ENCODE data around the gene TRPC4AP.
"Not testable (repeated sequence)": the region's sequence is repeated elsewhere in the genome, so short reads cannot be mapped to it uniquely, and the experiment has no call there.

TRPC4AP gene

DNA sequence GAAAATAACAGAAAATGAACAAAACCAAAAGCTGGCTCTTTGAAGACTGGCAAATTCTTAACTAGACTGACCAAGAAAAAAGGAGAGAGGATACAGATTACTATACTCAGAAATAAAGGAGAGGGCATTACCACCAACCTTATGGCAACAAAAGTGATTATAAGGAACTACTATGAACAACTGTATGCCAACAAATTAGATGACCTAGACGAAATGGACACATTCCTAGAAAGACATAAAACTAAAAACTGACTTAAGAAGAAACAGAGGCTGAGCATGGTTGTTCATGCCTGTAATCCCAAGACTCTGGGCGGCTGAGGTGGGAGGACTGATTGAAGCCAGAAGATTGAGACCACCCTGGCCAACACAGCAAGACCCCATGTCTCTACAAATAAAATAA lies 33.5 kb downstream of the TRPC4AP start:
- DNase-seq (ENCODE audit: low read depth in 2 of 2), result no peak

DNA sequence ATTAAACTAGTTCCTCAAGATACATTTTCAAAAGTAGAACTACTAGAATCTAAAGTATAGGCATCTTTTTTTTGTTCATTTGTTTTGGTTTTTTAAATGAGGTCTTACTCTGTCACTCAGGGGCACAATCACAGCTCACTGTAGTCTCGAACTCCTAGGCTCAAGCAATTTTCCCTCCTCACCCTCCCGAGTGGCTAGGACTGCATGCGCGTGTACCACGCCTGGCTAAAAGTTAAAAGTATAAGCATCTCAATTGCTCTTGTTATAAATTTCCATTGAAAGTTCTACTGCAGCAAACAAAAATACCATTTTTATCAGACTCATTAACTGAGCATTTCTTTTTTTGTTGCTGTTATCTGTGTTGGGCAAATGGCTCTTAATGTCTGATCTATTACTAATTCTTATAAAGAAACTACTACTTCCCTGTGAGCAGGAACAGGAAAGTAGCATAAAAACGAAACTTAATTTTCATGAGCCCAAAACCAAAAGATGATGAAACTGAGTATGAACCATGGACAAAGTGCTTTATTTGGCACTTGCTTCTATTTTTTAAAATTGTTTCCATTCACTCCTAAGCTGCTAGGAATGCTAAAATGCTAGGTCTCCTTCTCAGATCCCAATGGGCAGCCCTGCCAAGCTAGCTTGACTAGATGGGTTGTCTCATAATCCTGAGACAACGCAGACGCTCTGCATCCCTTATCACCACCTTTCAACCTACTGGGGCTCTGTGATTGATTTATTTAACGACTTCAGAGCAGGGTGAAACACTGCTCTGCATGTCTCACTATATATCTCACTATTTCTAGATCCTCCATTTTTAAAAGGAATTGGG lies 36.9 kb downstream of the TRPC4AP start:
- no peak for DNase-seq (ENCODE audit: low read depth in 2 of 2)

DNA sequence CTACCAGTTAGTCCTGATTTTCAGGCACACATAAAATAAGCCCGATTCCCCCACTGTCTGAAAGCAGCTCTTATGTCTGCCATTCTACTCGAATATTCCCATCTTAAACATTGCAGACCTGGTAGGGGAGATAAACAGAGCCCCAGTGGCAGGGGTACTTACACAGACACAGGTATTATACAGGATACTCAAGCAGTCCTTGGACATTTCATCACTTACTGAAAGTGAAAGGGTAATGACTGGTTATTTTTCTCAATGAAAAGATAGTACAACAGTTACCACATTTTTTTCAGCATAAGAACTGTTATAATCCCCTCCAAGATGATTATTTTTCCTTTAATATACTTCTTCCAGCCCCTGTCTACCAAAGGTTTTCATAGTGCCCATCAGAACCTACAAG lies 37.8 kb downstream of the TRPC4AP start:
- DNase-seq (ENCODE audit: low read depth in 2 of 2), result no peak

DNA sequence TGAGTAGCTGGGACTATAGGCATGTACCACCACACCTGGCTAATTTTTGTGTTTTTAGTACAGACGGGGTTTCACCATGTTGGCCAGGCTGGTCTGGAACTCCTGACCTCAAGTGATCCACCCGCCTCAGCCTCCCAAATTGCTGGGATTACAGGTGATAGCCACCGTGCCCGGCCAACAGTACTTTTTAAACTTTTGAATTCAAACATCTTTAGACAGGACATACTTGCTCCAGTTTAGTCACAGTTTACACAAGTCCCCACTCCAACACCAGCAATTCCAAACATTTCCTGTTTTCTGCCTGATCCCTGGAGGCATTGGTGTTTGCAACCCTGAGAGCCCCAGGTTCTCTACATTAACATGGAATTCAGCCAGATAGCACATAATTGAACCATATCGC lies 40.0 kb downstream of the TRPC4AP start:
- not testable (repeated sequence) for DNase-seq (ENCODE audit: low read depth in 2 of 2)

DNA sequence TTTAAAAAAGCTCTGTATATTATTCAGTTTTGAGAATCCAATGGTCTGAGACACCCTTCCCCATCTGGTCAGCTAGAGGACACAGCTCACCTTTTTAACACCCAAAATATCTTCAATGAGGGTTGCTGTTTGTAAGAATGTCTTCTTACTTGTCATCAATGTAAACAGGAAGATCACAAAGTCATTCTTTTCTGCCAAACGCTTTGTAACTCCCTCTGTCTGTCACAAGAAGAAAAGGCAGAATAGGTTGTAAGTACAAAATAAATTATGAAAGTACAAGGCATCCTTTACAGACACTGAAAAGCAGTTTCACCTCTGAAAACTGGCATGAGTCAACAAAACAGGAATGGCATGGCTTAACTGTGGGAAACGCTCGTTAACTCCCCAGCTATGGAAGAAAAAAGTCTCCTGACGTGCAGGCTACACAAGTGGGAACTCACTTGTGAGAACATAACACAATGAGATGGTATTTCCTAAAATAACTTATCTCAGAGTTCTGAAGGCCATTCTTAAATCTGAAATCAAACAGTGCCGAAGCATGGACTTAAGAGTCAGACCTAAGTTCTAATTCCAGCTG lies 42.7 kb downstream of the TRPC4AP start:
- DNase-seq (ENCODE audit: low read depth in 2 of 2), result no peak

DNA sequence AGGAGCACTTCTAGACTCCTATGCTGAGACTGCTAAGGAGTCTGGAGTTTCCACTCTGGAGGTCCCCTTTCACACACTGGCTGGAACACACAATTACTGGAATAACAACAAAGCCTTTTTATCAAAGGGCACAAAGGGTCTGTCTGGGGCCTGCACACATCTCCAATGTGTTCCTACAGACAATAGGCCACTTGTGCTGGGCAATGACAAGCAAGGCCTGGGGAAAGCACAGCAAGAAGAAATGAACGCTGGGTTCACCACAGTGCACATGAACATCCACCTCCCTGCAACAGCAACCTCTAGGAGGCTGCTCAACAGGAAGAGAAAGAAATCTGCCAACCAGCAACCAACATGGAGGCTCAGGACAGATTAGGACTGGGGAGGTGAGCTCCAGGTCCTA lies 43.9 kb downstream of the TRPC4AP start:
- no peak for DNase-seq (ENCODE audit: low read depth in 2 of 2)

DNA sequence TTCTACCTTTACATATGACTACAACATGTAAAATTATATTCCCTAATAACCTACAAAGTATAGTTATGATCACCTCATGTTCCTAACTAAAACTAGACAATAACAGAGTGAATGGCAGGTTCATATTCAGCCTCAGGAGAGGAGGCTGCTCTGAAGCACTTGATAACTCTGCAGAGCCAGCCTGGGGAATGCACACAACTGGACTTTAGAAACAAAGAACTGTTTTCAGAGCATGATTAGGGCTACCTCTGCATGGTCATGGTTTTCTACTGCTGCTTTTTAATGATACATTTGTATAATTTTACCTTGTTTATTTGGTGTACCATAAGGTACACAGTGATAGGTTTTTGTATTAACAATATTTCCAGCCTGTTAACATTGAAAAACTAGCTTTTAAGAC lies 50.3 kb downstream of the TRPC4AP start:
- DNase-seq (ENCODE audit: low read depth in 2 of 2), result no peak

DNA sequence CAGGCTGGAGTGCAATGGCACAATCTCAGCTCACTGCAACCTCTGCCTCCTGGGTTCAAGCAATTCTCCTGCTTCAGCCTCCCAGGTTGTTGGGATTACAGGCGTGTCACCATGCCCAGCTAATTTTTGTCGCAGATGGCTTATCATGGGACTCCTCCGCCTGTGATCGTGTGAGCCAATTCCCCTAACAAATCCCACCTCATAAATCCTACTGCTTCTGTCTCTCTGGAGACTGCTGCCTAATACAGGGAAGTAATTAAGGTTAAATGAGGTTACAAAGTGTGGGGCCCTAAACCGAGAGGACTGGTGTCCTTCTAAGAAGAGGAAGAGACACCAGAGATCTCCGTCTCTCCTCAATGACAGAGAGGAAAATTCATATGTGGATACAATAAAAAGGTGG lies 52.0 kb downstream of the TRPC4AP start:
- DNase-seq (ENCODE audit: low read depth in 2 of 2), result no peak

DNA sequence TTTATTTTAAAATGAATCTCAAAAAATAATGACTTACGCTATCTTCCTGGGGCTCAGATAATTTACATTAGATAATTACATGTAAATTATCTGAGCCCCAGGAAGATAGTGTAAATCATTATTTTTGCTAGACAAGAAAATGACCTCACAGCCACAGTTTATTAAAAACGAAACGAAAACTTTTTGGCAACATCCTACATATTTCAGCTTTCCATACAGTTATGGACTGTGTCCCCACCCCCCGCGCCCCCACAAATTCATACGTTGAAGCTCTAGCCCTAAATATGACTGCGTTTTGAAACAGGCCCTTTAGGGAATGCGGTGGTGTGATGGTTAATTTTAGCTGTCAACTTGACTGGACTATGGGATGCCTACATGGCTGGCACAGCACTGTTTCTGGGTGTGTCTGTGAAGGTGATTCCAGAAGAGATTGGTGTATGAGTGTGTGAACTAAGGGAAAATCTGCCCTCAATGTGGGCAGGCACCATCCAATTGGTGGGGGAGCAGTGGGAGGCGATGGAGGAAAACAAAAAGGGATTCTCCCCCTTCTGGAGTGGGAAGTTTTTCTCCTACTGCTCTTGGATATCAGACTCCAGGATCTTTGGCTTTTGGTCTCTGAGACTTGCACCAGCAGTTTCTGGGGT lies 52.6 kb downstream of the TRPC4AP start:
- no peak for DNase-seq (ENCODE audit: low read depth in 2 of 2)

DNA sequence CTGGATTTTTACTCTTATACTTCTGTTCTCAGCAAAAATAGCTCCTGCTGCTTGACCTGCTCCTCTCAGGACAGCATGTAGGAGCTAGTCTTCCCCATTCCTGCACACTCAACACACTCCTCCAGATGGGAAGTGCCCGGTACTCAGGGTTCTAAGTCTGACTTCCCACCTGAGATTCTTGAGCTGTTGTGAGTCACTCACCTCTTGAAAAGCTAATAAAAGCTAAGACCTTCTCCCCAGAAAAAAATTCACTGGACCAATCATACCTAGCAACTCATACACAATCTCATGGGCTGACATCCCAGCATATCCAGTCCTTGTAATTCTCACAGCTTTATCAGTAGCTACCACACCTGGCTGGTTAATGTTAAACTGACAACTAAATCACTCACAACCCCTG lies 53.5 kb downstream of the TRPC4AP start:
- no peak for DNase-seq (ENCODE audit: low read depth in 2 of 2)

DNA sequence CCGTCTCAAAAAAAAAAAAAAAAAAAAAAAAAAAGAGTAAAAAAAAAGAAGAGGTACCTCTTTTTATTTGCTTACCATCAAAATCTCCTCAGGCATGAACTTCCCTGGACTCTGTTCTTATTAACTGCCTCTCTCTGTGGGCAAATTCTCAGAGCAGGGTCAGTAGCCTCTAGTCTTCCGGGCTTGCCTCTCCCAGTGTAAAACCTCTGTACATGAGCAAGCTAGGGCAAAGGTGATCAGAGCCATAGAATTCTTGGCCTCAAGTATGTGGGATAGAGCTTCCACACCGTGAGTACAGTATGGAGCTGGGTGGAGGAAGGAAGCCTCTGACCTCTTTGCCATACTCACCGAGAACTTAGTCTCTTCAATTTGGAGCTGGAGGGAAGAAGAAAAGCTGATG lies 58.5 kb downstream of the TRPC4AP start:
- DNase-seq (ENCODE audit: low read depth in 2 of 2), result no peak

DNA sequence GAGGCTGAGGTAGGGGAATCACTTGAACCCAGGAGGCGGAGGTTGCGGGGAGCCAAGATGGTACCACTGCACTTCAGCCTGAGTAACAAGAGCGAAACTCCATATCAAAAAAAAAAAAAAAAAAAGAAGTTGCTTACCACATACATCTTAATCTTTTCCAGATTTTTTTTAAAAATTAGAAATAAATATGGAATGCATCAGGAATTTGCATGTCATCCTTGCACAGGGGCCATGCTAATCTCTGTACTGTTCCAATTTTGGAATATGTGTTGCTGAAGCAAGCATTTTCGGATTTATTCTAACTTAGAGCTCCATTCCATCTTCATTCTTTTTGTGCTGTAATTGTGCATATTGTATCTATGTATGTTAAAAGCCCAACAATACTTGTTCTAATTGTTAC lies 62.5 kb downstream of the TRPC4AP start:
- no peak for DNase-seq (ENCODE audit: low read depth in 2 of 2)

DNA sequence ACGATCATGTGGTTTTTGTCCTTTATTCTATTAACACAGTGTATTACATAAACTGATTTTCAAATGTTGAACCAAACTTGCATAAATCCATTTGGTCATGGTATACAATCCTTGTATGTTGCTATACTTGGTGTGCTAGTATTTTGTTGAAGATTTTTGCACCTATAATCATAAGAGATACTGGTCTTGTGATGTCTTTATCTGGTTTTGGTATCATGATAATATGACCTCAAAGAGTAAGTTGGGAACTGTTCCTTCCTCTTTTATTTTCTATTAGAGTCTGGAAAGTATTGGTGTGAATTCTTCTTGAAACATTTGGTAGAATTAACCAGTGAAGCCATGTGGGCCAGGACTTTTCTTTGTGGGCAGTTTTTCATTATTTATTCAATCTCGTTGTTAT lies 65.3 kb downstream of the TRPC4AP start:
- no peak for DNase-seq (ENCODE audit: low read depth in 2 of 2)

DNA sequence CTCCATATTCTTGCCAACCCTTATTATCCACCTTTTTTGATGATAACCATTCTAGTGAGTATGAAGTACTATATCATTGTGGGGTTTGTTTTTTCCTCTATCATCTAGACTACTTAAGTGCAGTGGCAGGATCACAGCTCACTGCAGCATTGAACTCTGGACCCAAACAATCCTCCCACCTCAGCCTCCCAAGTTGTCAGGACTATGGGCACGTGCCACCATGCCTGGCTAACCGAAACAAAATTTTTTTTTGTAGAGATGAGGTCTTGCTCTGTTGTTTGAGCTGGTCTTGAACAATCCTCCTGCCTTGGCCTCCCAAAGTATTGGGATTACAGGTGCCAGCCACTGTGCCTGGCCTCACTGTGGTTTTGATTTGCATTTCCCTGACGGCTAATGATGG lies 67.5 kb downstream of the TRPC4AP start:
- DNase-seq (ENCODE audit: low read depth in 2 of 2), result no peak

DNA sequence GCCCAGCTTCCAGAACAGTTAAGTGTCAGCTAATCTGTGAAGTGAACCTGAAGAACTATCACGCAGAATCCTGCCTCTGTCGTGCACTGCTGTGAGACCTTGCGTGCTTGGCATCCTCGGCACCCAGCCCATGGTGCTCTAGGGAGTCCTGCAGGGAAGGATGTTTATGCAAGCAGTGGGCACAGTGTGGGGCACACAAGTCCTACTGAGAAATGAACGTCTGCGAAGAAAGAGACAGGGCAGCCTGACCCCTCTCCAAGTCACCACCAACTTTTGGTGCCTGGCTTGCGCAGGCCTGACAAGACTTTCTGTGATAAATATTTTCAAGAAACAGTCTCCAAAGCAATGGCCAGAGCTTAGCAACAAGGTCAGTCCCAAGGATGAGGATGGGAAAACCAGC lies 69.0 kb downstream of the TRPC4AP start:
- DNase-seq (ENCODE audit: low read depth in 2 of 2), result no peak

DNA sequence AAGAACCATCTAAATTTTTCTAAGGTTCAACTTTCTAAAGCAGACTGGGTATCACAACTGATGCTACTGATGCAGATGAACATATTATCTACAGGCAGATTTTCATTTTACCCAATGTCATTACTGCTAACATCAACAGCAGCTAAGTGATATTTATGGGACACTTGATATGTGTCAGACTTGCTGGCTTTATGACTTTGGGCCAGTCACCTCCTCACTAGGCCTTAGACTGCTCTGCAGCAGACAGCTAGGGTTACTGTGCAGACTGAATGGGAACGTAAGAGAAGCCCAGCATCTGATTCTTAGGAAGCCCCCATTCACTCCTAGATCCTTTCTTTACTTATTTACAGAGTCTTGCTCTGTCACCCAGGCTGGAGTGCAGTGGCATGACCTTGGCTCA lies 70.8 kb downstream of the TRPC4AP start:
- no peak for DNase-seq (ENCODE audit: low read depth in 2 of 2)

DNA sequence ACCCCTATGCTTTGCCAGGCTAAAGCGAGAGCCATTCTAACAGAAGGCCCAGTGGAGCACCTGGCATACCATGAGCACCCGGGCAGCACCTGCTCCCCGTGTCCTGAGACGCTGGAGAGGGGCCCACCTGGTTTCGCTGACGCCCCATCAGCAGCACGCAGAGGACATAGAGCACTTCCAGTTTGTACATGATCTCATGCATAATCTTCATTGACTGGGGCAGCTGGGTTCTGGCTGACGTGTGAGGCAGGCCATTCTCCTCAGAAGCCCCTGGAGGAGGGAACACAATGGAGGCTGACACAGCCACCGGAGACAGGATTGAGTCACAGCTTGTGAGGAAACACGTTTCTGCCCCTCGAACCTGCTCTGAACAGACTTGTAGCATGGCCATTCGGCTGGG lies 71.5 kb downstream of the TRPC4AP start:
- DNase-seq (ENCODE audit: low read depth in 2 of 2), result no peak

DNA sequence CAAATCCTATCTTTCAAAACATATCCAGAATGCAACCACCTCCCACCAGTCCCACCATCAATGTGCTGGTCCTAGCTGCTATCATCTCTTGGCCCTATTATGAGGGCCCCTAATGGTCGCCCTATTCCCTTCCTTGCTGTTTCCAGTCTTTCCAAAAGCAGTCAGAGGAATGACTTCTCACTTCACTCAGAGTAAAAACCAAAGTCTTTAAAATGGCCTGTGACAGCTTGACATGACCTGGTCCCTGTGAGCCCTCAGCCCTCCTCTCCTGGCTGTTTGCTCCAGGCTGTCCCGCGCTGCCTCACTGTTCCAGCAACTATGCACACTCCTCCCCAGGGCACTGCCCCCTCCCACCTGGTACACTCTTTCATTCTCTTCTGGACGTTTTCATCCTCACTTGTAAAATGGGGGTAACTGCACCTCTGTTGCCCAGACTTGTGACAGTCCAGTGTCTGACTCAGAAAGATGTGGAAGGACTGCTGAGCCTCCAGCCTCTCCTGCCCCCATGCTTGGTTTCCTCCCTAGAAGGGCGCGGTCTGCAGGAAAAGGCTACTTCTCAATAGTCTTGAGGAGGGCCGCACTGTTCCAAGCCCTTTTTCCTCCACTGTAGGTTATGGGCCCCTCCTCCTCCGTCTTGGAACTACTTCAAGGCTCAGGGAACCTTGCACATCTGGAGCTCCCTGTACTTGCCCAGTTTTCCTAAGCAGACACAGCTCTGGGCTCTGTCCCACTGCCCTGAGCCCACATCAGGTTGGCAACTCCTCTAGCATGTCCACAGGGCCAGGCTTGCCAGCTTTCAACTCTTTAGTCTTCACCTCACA lies 72.3 kb downstream of the TRPC4AP start:
- DNase-seq (ENCODE audit: low read depth in 2 of 2), result no peak

DNA sequence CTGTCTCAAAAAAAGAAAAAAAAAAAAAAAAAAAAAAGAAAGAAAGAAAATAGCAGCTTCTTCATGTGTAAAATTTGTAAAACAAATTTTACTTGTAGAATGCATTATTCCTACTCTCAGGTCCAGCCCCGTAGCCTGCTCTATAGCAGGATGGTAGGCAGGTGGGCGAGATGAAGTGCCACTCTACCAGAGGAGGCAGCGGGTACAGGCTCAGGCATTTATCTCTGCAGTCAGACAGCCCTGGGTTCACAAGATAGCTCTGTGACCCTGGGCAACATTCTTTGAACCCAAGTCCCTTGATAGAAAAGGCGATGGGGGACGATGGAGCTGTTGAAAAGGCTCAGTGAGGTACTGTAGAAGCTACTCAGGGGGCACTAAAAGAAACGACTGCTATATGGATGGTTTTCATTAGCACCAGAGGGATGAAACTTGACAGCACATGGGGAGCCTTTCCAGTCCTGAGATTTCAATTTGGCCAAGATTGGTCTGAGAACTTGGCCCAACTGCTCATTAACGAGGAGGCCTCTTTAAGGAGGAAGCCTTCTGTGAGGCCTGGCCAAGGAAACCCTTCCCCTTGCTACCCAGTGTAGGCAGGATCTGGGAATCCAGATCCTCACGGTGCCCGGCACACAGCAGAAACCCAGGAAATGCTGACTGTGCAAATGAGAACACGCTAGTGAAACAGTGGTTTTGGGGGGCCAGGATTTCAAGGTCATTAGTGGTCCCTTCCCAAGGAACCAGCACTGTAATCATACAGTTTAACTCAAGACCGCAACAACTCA lies 73.8 kb downstream of the TRPC4AP start:
- no peak for DNase-seq (ENCODE audit: low read depth in 2 of 2)

DNA sequence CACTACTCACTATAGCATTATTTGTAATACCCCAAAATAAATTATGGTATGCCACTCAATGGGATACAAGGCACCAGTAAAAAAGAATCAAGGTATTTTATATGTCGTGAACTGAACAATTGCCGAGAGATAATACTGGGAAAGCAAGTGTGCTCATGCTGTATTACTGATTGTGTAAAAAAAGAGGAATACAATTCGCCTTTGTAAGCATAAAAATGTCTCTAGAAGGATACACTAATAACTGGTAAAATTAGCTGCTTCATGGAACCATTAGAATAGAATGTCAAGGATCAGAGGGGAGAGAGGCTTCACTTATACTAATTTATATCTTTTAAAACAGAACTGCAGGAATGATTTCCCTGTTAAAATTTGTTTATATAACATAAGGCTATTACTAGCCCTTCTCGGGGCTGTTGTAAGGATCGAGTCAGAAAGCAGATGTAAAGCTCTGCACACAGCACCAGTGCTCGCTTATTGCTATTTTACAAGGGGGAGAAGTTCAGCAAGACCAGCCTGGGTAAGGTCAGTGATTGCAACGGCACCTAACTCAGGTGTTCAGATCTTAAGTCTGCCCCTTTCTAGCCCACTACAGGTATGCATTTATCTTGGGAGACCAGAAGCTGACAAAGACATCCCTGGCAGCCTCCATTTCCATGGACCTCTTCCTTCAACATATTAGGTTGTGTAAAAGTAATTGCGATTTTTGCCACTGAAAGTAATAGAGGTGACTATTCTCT lies 75.3 kb downstream of the TRPC4AP start:
- DNase-seq (ENCODE audit: low read depth in 2 of 2), result no peak

DNA sequence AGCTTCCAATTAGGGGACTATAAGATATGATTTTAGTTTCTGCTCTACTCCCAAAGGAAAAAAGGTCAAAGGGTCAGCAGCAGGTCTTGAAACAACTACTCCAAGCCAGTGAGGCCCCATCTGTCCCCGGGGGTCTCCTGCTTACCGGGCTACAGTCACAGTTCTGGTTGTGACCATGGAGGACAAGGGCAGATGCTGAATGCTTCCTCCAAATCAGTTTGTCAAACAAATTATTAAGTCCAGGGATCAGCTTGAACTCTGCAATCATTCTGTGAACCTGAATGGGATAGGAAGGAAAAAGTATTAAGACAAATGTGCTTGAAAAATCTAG lies 76.8 kb downstream of the TRPC4AP start:
- no peak for DNase-seq (ENCODE audit: low read depth in 2 of 2)

Measured in stimulated activated CD4-positive, alpha-beta T cell treated with anti-CD3 and anti-CD28 coated beads, Interleukin-1b, Interleukin-23, amount 100 ng/mL, for 4 hours (primary cell).